ENCODE measurements around the gene RTN4.

Gene RTN4

GRCh38 chr2:54946220-54946805, 103.9 kb downstream of the RTN4 start:
- DNase-seq, result no peak

DNA sequence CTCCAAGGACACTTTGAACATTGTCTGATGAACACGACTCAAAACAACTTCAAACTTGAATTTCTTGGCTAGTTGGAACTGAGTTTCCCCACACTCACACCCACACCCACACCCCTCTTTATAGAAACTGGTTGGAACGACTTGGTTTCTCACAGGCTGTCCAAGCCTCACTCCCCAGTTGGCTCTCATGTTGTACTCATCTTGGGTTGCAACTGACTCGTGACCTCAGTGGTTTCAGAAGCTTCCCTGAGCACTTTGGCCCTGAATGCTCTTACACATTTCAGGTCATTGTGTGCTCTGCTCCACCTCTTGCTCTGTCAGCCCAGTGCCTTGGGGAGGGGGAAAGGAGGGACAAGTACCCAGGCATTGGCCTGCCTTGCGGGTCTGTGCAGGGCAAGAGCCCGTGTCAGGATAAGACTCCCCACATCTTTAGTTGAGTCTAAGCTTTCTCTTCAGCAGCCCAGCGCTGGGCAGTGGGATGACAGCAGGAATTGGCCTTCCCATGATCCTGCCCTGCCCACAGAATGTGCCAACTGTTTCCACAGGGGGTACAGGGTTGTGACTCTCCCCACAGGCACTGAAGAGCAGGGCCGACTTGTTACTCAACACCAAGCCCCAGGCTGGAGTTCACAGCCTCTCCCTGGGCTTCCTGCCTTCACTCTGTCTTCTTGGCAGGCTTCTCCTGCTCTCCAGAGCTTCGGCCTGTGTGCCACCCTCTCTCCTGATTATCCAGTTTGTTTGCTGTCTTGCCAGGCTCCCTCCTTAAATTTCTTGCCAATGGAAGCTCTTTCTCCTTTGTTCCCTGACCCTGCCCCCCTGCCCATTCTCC, 104.6 kb downstream of the RTN4 start:
- peak; percentile 48 to 49 for DNase-seq

DNA sequence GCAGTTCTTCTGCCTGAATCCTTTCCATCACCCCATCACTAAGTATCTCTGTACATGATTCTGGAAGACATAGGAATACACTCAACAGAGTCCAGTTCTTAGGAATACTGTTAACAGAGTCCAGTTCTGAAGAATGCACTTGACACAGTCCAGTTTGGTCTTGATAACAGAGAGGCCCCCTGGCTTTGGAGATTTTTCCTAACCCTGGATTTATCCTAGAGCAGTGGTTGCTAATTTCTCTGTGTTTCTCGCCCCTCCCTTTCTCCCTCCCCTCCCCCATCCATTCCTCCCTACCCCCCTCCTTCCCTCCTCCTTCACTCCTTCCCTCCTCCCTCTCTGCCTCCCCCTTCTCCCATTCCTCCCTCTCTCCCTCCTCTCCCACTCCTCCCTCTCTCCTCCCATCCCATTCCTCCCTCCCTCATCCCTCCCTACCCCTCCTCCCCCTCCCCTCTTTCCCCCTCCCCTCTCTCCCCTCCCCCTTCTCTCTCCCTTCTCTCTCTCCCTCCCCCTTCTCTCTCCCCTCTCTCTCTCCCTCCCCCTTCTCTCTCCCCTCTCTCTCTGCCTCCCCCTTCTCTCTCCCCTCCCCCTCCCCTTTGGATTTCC, 105.4 kb downstream of the RTN4 start:
- no peak for DNase-seq

GRCh38 chr2:54942373-54942772, 107.9 kb downstream of the RTN4 start:
- peak in 1 of 2 experiments; percentile 28 for DNase-seq

DNA sequence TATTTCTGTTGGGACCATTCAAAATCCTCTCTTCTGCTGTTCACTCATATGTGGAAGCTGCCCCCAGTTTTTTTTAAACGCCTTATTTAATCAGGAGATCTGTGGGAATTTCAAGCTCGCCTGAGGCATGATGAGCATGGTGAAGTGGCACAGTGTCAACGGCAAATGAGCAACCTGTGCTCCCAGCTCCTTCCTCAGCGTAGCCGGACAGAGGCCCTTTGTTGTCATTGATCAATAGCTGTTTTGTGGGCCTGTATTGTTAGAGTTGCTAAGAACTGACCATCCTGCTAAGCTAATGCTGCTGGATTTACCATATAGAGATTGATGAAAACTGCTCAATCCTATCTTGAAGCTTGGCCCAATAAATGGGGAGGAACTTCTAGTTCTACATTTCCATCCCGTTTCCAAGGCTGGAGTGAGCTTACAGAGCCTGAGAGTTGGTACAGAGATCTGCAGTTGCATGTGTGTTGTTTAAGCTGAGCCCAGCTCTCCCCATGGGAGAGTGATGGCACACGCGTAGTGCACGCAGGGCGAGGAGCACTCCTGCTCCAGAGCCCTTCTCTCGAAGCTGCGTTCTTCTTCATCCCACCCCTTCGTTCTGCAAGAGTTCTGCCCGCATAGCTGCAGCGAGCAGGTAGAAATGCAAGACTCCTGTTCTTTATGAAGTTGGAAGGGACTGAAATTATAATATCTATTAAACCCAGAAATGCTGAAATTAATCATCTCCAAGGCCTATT, 108.8 kb downstream of the RTN4 start:
- no peak for DNase-seq

DNA sequence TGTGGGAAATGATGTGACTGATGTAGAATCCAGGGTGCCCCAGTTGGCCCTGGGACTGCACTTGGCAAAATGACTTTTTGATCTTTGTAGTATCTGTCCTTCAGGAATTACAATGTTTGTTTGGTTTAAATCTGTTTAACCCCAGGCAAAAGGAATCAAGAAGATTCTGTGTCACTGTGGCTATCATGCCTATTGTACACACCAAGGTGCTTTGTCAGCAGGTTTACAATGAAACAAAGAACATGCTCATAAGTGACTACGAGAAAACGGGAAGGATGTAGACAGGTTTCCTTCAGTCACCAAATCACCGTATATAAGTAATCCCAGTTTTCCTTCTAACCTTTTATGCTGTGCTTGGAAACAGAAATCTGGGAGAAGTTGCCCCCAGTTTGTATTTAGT, 109.5 kb downstream of the RTN4 start:
- DNase-seq, result no peak

GRCh38 chr2:54939446-54940118, 110.7 kb downstream of the RTN4 start:
- DNase-seq, result no peak

- DNase-seq, result no peak
Observed at GRCh38 chr2:54936766-54937165, 113.5 kb downstream of the RTN4 start.

DNA sequence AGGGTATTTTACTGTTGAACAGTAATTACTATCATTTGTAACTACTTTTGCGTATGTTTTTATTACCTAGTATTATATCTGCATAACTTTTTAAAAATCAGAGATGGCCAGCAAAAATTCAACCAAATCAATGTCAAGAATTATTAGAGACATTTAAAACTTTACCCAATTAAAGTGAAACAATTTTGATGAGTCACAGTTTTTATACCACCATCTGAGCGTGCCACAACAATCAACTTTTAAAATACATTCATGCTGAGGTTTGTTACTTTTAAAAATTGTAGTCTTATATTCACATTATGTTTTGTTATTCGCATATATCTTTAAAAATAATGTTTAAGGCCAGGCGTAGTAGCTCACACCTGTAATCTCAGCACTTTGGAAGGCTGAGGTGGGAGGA, 114.9 kb downstream of the RTN4 start:
- no peak for DNase-seq

- DNase-seq, result no peak
Observed at GRCh38 chr2:54931473-54931872, 118.8 kb downstream of the RTN4 start.

- no peak for DNase-seq
Observed at GRCh38 chr2:54928719-54929118, 121.5 kb downstream of the RTN4 start.

GRCh38 chr2:54927751-54928615, 122.3 kb downstream of the RTN4 start:
- DNase-seq, result no peak

DNA sequence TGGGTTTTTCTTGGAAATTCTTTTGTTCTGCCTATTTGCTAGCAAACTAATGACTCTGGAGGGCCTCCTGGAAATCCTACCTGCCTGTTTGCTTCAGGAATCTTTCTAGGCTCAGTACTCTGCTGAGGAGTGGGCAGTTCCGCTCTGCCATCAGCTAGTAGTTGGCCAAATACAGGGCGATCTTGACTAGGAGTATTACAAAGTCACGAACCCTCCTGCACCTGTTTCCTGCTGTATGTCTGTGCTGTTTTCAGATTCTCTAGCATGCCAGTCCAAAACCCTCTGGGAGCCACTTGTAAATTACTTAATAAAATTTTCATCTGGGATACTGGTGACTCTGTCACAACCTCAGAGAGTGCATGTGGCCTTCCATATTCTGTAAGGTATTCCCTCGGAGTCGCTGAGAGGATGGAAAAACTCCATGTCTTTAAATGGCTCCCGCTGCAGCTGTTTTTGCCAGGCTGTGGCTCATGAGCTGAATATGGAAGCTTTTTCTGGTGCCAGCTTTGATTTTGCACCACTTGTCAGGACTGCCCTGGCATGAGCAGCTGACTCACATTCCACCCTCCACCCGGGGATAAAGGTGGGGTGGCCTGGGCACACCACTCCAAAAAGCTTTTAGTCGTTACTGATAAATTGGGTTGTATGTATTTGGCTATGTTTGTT, 123.0 kb downstream of the RTN4 start:
- no peak for DNase-seq

DNA sequence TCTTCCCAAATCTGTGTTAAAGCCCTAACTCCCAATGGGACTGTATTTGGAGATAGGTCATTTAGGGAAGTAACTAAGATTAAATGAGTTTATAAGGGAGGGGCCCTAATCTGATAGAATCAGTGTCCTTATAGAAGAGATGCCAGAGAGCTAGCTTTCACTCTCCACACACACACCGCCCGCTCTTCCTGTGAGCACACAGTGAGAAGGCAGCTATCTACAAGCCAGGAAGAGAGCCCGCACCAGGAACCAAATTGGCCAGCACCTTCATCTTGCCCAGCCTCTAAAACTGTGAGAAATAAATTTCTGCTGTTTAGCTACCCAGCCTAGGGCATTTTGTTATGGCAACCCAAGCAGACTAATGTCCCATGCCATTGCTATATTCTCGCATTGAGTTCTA, 125.2 kb downstream of the RTN4 start:
- no peak for DNase-seq

DNA sequence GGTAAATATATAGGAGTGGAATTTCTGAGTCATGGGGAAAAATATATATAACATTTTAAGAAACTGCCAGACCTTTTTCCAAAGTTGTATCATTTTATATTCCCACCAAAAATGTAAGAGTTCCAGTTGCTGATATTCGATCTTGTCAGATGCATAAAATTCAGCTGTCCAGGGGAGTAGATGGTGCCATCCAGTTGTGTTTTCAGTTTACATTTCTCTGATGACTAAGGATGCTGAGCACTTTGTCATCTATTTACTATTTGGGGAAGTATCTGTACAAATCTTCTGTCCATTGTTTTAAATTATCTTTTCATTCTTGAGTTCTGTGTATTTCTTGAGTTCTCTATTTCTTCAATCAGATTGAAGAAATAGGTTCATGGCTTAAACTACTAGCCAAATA, 126.1 kb downstream of the RTN4 start:
- no peak for DNase-seq

Data from activated T-cell treated with anti-CD3 and anti-CD28 coated beads, Interleukin-2, amount 50 U/mL, for 48 hours (primary cell).